Gastroesophageal sphincter (tissue), 4 donors: ENCODE results near the gene SEPTIN7. TPM values are rescaled to one million over a fixed set of nuclear protein-coding genes. Genes with fewer than 3 reads are reported as not detected.

Source experiments
- ATAC-seq: fragments of 150-250 bp; one replicate; pipeline ENCODE4 v1.9.1; 2016; ENCODE audit warnings: mild to moderate bottlenecking, moderate library complexity
- H3K27ac ChIP-seq, 4 donors: fragments of 200-600 bp; sonication (generic) in 3 of 4; 1 replicate in 3 of 4; 2 replicates in 1 of 4; pipeline ENCODE4 v1.5.1; 2016 to 2019
- H3K27me3 ChIP-seq: fragments of 200-600 bp; sonication (generic); one replicate; pipeline ENCODE4 v1.5.1; 2019
- H3K36me3 ChIP-seq, 2 donors: fragments of 200-600 bp; sonication (generic); one replicate each; pipeline ENCODE4 v1.5.1; 2019; ENCODE audit warnings: control low read depth in 1 of 2
- H3K4me1 ChIP-seq, 3 donors: fragments of 200-600 bp; sonication (generic); 1 replicate in 2 of 3; 2 replicates in 1 of 3; pipeline ENCODE4 v1.5.1; 2016 to 2019; ENCODE audit warnings: control low read depth in 2 of 3
- H3K4me3 ChIP-seq, 2 donors: fragments of 200-600 bp; sonication (generic); one replicate each; pipeline ENCODE4 v1.5.1; 2019; ENCODE audit warnings: mild to moderate bottlenecking in 1 of 2, moderate library complexity in 1 of 2
- H3K9me3 ChIP-seq, 3 donors: fragments of 200-600 bp; sonication (generic); one replicate each; pipeline ENCODE4 v1.5.1; 2017 to 2019; ENCODE audit warnings: control low read depth in 2 of 3
- CTCF ChIP-seq, 4 experiments: fragments of 200-600 bp in 2 of 4; fragments of 450-650 bp in 2 of 4; sonication (generic) in 1 of 4; IDR thresholded peaks; one replicate each; pipeline ENCODE4 v1.5.1; 2017 to 2019; ENCODE audit warnings: antibody characterized with exemption in 4 of 4, mild to moderate bottlenecking in 2 of 4, moderate library complexity in 2 of 4
- EP300 ChIP-seq: sonication (generic); formaldehyde crosslinking; IDR thresholded peaks from one replicate; pipeline ENCODE4 v1.6.1; 2017; ENCODE audit warnings: antibody characterized with exemption, mild to moderate bottlenecking
- POLR2A ChIP-seq, 2 donors: fragments of 450-650 bp; IDR thresholded peaks; one replicate each; pipeline ENCODE4 v1.6.1; 2017; ENCODE audit warnings: antibody characterized with exemption in 2 of 2, mild to moderate bottlenecking in 2 of 2, moderate library complexity in 1 of 2
- POLR2AphosphoS5 ChIP-seq: sonication (generic); formaldehyde crosslinking; IDR thresholded peaks from one replicate; pipeline ENCODE4 v1.6.1; 2017; ENCODE audit warnings: antibody characterized with exemption
- WGBS, 2 donors: methylation state at CpG; one replicate each; pipeline ENCODE4 v1.1.5; 2018; ENCODE audit warnings: low coverage in 1 of 2; 5-methylcytosine and 5-hydroxymethylcytosine counted together
- total RNA-seq, 4 donors: library from RNA; depleted of rRNA; stranded (reverse); fragments of >200 nt; gene quantifications; one replicate each; pipeline ENCODE4 v1.1.0, GENCODE V29; 2016

Gene SEPTIN7
- total RNA-seq, 4 donors from 2014 or later: 267 to 536 (median 334) TPM

GRCh38 chr7:35825974-35826373 lies 25.1 kb downstream of the SEPTIN7 start:
- no peaks in the 10 kb centered on the region for H3K27me3 ChIP-seq
- TF ChIP-seq POLR2A (IDR thresholded peaks at IDR 0.05) (no peak), POLR2AphosphoS5 (no peak), EP300 (no peak), CTCF (IDR thresholded peaks at IDR 0.05) (no peak)
- peaks cover 0 to 1% (median 0%) of the 10 kb centered on the region in 3 donors for H3K9me3 ChIP-seq
- peaks cover 11 to 82% (median 25%) of the 10 kb centered on the region in 3 donors for H3K4me1 ChIP-seq
- ATAC-seq: no peak
- no peak overlapping the region for H3K4me3 ChIP-seq
- WGBS, 2 donors: 44 to 91% methylated on average over 1 of the region's 1 CpG
- H3K36me3 ChIP-seq: no peaks in the 10 kb centered on the region
- no peak overlapping the region for H3K27ac ChIP-seq

GRCh38 chr7:35826751-35827150 lies 25.9 kb downstream of the SEPTIN7 start:
- peaks cover 17 to 90% (median 26%) of the 10 kb centered on the region in 3 donors for H3K4me1 ChIP-seq
- no peaks in the 10 kb centered on the region for H3K36me3 ChIP-seq
- no peak overlapping the region for H3K4me3 ChIP-seq
- no peaks in the 10 kb centered on the region for H3K9me3 ChIP-seq
- whole genome bisulfite sequencing, 2 donors: 56 to 69% methylated on average over 4 of the region's 4 CpGs
- no peak overlapping the region for H3K27ac ChIP-seq
- TF ChIP-seq POLR2AphosphoS5: no peak
- no peak for TF ChIP-seq POLR2A (IDR thresholded peaks at IDR 0.05)
- no peak for TF ChIP-seq EP300
- TF ChIP-seq CTCF (IDR thresholded peaks at IDR 0.05): no peak
- no peaks in the 10 kb centered on the region for H3K27me3 ChIP-seq
- ATAC-seq: no peak

GRCh38 chr7:35828817-35829216 lies 28.0 kb downstream of the SEPTIN7 start:
- no peaks in the 10 kb centered on the region for H3K9me3 ChIP-seq
- TF ChIP-seq POLR2AphosphoS5 (no peak), EP300 (no peak), CTCF (IDR thresholded peaks at IDR 0.05) (no peak)
- H3K27me3 ChIP-seq: no peaks in the 10 kb centered on the region
- peaks cover 2 to 12% of the 10 kb centered on the region in 2 donors for H3K36me3 ChIP-seq
- H3K27ac ChIP-seq: no peak overlapping the region
- H3K4me1 ChIP-seq: peaks cover 20 to 92% (median 32%) of the 10 kb centered on the region in 3 donors
- WGBS, 2 donors: 95 to 100% methylated on average over 2 of the region's 6 CpGs
- no peak overlapping the region for H3K4me3 ChIP-seq
- no peak for ATAC-seq

- ATAC-seq: no peak
- peaks cover 2 to 20% of the 10 kb centered on the region in 2 donors for H3K36me3 ChIP-seq
- no peak overlapping the region for H3K4me3 ChIP-seq
- peaks cover 19 to 71% (median 21%) of the 10 kb centered on the region in 3 donors for H3K4me1 ChIP-seq
- TF ChIP-seq POLR2A (IDR thresholded peaks at IDR 0.05) (no peak), POLR2AphosphoS5 (no peak), CTCF (IDR thresholded peaks at IDR 0.05) (no peak), EP300 (no peak)
- no peaks in the 10 kb centered on the region for H3K27me3 ChIP-seq
- H3K27ac ChIP-seq: peak overlapping the region in 1 of 4 donors; percentile 41
- H3K9me3 ChIP-seq: no peaks in the 10 kb centered on the region
Measured at GRCh38 chr7:35831208-35831607, 30.4 kb downstream of the SEPTIN7 start.

GRCh38 chr7:35839860-35840854 lies 39.3 kb downstream of the SEPTIN7 start:
- no peak for ATAC-seq
- 89% methylated on average over 1 of the region's 1 CpG; no CpG with 5 or more reads in 1 of the 2 donors for WGBS, 2 donors
- H3K4me1 ChIP-seq: peaks cover 0 to 38% (median 0%) of the 10 kb centered on the region in 3 donors
- TF ChIP-seq EP300: no peak
- no peak for TF ChIP-seq CTCF (IDR thresholded peaks at IDR 0.05)
- TF ChIP-seq POLR2A (IDR thresholded peaks at IDR 0.05): no peak
- no peak for TF ChIP-seq POLR2AphosphoS5
- no peaks in the 10 kb centered on the region for H3K27me3 ChIP-seq
- peaks cover 0 to 11% of the 10 kb centered on the region in 2 donors for H3K36me3 ChIP-seq
- no peak overlapping the region for H3K4me3 ChIP-seq
- no peak overlapping the region for H3K27ac ChIP-seq
- no peaks in the 10 kb centered on the region for H3K9me3 ChIP-seq
